Measurements from ENCODE around the gene KRTAP2-1. TPM values are rescaled to one million over a fixed set of nuclear protein-coding genes. Genes with fewer than 3 reads are reported as not detected.
"Not testable (repeated sequence)": the region's sequence is repeated elsewhere in the genome, so short reads cannot be mapped to it uniquely, and the experiment has no call there.

The KRTAP2-1 gene
- total RNA-seq, 1 donor from 2014 or later, result not detected

- H3K27ac Mint-ChIP-seq (ENCODE audit: unreplicated experiment), result no peak overlapping the region
- no peak overlapping the region for H3K4me3 Mint-ChIP-seq (ENCODE audit: unreplicated experiment)
- no peaks in the 10 kb centered on the region for H3K36me3 Mint-ChIP-seq (ENCODE audit: low read depth)
- TF ChIP-seq, protein P1, sequence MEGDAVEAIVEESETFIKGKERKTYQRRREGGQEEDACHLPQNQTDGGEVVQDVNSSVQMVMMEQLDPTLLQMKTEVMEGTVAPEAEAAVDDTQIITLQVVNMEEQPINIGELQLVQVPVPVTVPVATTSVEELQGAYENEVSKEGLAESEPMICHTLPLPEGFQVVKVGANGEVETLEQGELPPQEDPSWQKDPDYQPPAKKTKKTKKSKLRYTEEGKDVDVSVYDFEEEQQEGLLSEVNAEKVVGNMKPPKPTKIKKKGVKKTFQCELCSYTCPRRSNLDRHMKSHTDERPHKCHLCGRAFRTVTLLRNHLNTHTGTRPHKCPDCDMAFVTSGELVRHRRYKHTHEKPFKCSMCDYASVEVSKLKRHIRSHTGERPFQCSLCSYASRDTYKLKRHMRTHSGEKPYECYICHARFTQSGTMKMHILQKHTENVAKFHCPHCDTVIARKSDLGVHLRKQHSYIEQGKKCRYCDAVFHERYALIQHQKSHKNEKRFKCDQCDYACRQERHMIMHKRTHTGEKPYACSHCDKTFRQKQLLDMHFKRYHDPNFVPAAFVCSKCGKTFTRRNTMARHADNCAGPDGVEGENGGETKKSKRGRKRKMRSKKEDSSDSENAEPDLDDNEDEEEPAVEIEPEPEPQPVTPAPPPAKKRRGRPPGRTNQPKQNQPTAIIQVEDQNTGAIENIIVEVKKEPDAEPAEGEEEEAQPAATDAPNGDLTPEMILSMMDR (IDR thresholded peaks at IDR 0.05), result no peak
- DNase-seq (ENCODE audit: low spot score), result no peak
- peaks cover 51% of the 10 kb centered on the region for H3K4me1 Mint-ChIP-seq (ENCODE audit: low read depth)
- no peaks in the 10 kb centered on the region for H3K9me3 Mint-ChIP-seq (ENCODE audit: low read depth)
- H3K27me3 Mint-ChIP-seq (ENCODE audit: low read depth), result no peaks in the 10 kb centered on the region
Observed at GRCh38 chr17:41064301-41064700, 17.2 kb upstream of the KRTAP2-1 start.

DNA sequence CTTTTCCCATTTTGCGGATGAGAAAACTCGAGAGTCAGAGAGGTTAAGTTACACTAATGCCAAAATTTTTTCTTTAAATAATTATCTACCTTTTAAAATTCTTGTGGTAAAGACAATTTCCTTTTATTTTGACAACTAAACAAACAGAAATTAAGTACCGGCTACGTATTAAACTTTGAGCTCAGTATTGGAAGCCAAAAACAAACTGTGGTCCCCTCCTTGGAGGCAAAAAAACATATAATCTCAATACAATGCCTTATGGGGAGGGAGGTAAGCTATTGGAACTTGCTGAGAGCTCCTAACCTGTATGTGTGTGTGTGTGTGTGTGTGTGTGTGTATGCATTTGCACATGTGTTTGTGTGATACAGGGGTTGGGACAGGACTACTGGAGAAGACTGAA is 16.3 kb upstream of the KRTAP2-1 start:
- Mint-ChIP-seq H3K27ac (ENCODE audit: unreplicated experiment) (no peak overlapping the region), H3K27me3 (ENCODE audit: low read depth) (no peaks in the 10 kb centered on the region), H3K4me1 (ENCODE audit: low read depth) (peaks cover 57% of the 10 kb centered on the region), H3K36me3 (ENCODE audit: low read depth) (no peaks in the 10 kb centered on the region), H3K9me3 (ENCODE audit: low read depth) (no peaks in the 10 kb centered on the region), H3K4me3 (ENCODE audit: unreplicated experiment) (no peak overlapping the region)
- no peak for DNase-seq (ENCODE audit: low spot score)
- TF ChIP-seq, protein P1 (IDR thresholded peaks at IDR 0.05), result no peak

GRCh38 chr17:41061964-41062363 is 14.8 kb upstream of the KRTAP2-1 start:
- TF ChIP-seq, protein P1 (IDR thresholded peaks at IDR 0.05), result peak; percentile 38
- Mint-ChIP-seq H3K27me3 (ENCODE audit: low read depth) (no peaks in the 10 kb centered on the region), H3K4me1 (ENCODE audit: low read depth) (peaks cover 57% of the 10 kb centered on the region), H3K9me3 (ENCODE audit: low read depth) (peaks cover 4% of the 10 kb centered on the region), H3K4me3 (ENCODE audit: unreplicated experiment) (no peak overlapping the region), H3K27ac (ENCODE audit: unreplicated experiment) (peak overlapping the region; percentile 95), H3K36me3 (ENCODE audit: low read depth) (peaks cover 1% of the 10 kb centered on the region)
- DNase-seq (ENCODE audit: low spot score), result no peak

DNA sequence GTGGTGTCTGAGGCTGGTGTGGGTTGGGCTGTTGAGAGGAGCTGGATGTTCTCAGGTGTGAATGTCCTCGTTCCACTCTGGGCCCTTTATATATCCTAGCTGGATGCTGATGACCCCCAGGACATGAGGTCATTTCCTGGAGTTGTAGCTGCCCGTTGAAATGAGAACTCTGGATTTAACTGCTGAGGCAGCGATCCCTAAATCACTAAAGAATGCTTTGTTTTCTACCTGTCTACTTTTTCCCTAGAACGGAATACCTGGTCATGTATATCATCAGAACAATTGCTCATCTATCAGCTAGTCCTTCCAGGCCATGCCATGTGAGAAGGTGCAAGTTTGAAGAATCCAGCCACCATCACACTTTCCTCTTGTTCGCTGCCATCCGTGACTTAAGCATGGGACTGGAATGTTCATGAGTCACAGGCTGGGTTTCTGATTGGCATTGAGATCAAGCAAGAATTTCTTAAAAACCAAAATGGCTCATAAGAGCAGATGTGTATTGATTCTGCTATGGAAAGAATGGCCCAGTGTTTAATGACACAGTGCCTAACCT is 13.0 kb upstream of the KRTAP2-1 start, which contains the start of gene KRTAP2-3:
Gene KRTAP2-3, minus strand, starts transcription at position 63 of the 553 bp plus-strand sequence. CDS start 64 bp downstream, outside the sequence.
- Mint-ChIP-seq H3K9me3 (ENCODE audit: low read depth) (peaks cover 4% of the 10 kb centered on the region), H3K27ac (ENCODE audit: unreplicated experiment) (peak within 1 kb of the TSS; percentile 95), H3K4me1 (ENCODE audit: low read depth) (peaks cover 50% of the 10 kb centered on the region), H3K27me3 (ENCODE audit: low read depth) (no peaks in the 10 kb centered on the region), H3K36me3 (ENCODE audit: low read depth) (peaks cover 1% of the 10 kb centered on the region), H3K4me3 (ENCODE audit: unreplicated experiment) (peak within 1 kb of the TSS; percentile 5)
- TF ChIP-seq, protein P1 (IDR thresholded peaks at IDR 0.05), result no peak
- DNase-seq (ENCODE audit: low spot score), result no peak

DNA sequence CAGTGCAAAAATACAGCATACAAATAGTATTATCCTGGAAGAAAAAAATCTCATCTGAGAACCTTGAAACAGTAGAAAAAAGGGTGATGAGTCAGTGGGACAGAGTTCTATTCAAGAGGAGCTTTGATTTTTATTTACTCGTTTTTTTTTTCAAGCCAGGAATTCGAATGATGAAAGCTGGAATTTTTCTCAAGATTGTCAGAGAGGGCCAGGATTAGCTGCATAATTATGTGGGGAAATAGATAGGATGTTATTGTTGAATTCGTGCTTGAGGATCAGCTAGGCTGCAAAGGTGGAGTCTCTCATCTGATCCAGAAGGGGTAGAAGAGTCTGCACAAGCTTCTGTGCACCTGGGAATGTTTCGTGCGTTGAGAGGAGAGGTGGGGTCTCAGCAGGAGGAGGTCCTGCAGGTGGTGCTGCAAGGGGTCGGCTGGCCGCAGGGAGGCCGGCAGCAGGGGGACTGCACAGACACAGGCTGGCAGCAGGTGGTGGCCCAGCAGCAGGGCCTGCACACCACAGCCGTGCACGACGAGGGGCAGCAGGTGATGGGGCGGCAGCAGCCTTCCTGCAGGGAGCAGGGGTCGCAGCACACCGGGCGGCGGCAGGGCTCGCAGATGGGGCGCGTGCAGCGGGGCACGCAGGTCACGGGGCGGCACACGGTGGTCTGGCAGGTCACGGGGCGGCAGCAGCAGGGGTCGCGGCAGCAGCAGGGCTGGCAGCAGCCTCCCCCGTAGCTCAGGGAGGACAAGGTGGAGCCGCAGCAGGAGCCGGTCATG is 12.3 kb upstream of the KRTAP2-1 start:
- peak overlapping the region; percentile 91 for H3K27ac Mint-ChIP-seq (ENCODE audit: unreplicated experiment)
- not testable (repeated sequence) for H3K27me3 Mint-ChIP-seq (ENCODE audit: low read depth); H3K36me3 Mint-ChIP-seq (ENCODE audit: low read depth); H3K9me3 Mint-ChIP-seq (ENCODE audit: low read depth); DNase-seq (ENCODE audit: low spot score)
- H3K4me3 Mint-ChIP-seq (ENCODE audit: unreplicated experiment), result peak overlapping the region; percentile 5
- H3K4me1 Mint-ChIP-seq (ENCODE audit: low read depth), result peaks cover 50% of the 10 kb centered on the region
